B cell (primary cell): ENCODE measurements around the gene STARD10.

Source experiments
- EZH2 ChIP-seq: IDR thresholded peaks from 2 replicates; pipeline ENCODE4 v1.6.1; 2012; ENCODE audit warnings: borderline replicate concordance, low read depth, mild to moderate bottlenecking, moderate library complexity, low read length; ENCODE audit not compliant: insufficient read depth, poor library complexity, severe bottlenecking
- TF ChIP-seq, protein P1 (sequence below): fragments of 200-600 bp; IDR thresholded peaks from one replicate; pipeline ENCODE4 v1.8.0; 2022; ENCODE audit warnings: antibody characterized with exemption, mild to moderate bottlenecking

DNA sequence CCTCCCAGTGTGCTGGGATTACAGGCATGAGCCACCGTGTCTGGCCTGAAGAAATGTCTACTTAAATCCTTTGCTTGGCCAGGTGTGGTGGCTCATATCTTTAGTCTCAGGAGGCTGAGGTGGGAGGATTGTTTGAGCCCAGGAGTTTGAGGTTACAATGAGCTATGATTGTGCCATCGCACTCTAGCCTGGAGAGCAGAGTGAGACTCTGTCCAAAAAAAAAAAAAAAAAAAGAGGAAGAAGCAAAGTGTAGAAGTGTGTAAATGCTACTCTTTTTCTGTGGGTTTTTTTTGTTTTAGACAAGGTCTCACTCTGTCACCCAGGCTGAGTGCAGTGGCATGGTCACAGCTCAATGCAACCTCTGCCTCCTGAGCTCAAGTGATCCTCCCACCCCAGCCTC lies 13.9 kb upstream of the STARD10 start:
- TF ChIP-seq, protein P1, sequence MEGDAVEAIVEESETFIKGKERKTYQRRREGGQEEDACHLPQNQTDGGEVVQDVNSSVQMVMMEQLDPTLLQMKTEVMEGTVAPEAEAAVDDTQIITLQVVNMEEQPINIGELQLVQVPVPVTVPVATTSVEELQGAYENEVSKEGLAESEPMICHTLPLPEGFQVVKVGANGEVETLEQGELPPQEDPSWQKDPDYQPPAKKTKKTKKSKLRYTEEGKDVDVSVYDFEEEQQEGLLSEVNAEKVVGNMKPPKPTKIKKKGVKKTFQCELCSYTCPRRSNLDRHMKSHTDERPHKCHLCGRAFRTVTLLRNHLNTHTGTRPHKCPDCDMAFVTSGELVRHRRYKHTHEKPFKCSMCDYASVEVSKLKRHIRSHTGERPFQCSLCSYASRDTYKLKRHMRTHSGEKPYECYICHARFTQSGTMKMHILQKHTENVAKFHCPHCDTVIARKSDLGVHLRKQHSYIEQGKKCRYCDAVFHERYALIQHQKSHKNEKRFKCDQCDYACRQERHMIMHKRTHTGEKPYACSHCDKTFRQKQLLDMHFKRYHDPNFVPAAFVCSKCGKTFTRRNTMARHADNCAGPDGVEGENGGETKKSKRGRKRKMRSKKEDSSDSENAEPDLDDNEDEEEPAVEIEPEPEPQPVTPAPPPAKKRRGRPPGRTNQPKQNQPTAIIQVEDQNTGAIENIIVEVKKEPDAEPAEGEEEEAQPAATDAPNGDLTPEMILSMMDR: no peak
- TF ChIP-seq EZH2: no peak
